ENCODE data around the gene NDUFA6. TPM values are rescaled to one million over a fixed set of nuclear protein-coding genes. Genes with fewer than 3 reads are reported as not detected.
"Not testable (repeated sequence)": the region's sequence is repeated elsewhere in the genome, so short reads cannot be mapped to it uniquely, and the experiment has no call there.

The NDUFA6 gene
- total RNA-seq, 1 donor from 2014 or later = 46.2 TPM

DNA sequence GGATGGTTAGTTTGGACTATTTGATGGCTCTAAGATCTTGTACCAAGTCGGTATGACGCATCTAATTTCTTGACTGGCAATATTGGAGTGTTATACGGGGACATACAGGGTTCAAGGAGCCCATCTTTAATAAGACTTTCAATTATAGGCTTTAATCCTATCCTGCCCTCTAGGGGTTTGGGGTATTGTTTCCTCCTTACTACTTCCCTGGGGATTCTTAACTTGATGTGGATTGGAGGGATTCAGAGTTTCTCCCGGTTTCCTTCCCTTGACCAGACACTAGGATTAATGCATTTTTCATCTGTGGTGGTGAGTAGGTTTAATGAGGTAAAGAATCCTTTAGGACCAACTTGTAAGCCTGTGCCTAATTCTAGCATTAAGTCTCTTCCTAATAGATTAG, 21.2 kb upstream of the NDUFA6 start:
- no peak overlapping the region for H3K27ac ChIP-seq
- no peaks in the 10 kb centered on the region for H3K36me3 ChIP-seq
- no peak for ATAC-seq
- intact Hi-C loops (cut with DNase I) = no loop called here
- peaks cover 4% of the 10 kb centered on the region for H3K4me1 ChIP-seq
- H3K27me3 ChIP-seq = no peaks in the 10 kb centered on the region
- H3K4me3 ChIP-seq = no peak overlapping the region
- H3K9me3 ChIP-seq = peaks cover 8% of the 10 kb centered on the region
- TF ChIP-seq, protein P1, sequence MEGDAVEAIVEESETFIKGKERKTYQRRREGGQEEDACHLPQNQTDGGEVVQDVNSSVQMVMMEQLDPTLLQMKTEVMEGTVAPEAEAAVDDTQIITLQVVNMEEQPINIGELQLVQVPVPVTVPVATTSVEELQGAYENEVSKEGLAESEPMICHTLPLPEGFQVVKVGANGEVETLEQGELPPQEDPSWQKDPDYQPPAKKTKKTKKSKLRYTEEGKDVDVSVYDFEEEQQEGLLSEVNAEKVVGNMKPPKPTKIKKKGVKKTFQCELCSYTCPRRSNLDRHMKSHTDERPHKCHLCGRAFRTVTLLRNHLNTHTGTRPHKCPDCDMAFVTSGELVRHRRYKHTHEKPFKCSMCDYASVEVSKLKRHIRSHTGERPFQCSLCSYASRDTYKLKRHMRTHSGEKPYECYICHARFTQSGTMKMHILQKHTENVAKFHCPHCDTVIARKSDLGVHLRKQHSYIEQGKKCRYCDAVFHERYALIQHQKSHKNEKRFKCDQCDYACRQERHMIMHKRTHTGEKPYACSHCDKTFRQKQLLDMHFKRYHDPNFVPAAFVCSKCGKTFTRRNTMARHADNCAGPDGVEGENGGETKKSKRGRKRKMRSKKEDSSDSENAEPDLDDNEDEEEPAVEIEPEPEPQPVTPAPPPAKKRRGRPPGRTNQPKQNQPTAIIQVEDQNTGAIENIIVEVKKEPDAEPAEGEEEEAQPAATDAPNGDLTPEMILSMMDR (IDR thresholded peaks at IDR 0.05) = no peak
- DNase-seq = no peak

DNA sequence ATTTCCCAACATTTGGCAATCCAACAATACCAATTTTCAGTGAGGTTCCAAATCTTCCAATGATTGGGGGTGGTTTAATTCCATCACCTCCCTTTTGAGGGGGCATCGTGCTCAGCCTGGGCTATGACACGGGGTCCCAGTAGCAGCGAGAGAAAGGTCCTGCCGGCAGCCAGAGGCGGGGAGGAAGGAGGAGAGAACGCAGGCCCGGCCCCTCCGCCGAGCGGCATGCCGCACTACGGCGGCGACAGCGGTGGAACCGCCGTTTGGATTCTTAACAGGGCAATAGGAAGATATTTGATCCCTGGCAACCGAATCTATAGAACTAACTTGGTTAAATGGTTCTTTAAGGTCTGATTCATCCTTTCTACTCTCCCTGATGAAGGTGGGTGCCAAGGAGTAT, 18.3 kb upstream of the NDUFA6 start:
- peaks cover 9% of the 10 kb centered on the region for H3K9me3 ChIP-seq
- DNase-seq = no peak
- no peak overlapping the region for H3K4me3 ChIP-seq
- ATAC-seq = no peak
- intact Hi-C loops (cut with DNase I) = no loop called here
- no peaks in the 10 kb centered on the region for H3K36me3 ChIP-seq
- H3K27ac ChIP-seq = no peak overlapping the region
- TF ChIP-seq, protein P1 (IDR thresholded peaks at IDR 0.05) = no peak
- no peaks in the 10 kb centered on the region for H3K27me3 ChIP-seq
- no peaks in the 10 kb centered on the region for H3K4me1 ChIP-seq

DNA sequence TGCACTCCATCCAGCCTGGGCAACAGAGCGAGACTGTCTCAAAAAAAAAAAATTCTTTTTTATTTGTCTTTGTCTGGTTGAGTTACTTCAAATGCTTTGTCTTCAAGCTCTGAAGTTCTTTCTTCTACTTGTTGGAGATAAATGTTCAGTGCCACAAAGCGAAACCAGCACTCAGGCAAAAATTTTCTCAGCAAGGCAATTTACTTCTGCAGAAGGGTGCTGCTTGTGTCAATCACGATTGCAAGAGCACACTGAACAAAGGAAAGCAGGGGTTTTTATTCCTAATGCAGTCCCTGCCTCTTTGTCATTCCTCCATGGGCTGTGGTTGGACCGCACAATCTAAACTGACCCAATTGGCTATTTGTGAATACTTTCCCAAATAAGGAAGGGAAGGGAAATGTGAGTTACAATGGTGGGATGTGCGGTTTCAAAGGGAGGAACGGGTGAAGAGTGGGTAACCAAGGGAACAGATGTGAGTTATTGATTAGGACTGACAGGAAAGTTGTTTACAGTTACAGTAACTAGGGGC, 13.8 kb upstream of the NDUFA6 start:
- H3K9me3 ChIP-seq = peaks cover 20% of the 10 kb centered on the region
- intact Hi-C loops (cut with DNase I) = not testable (repeated sequence)

DNA sequence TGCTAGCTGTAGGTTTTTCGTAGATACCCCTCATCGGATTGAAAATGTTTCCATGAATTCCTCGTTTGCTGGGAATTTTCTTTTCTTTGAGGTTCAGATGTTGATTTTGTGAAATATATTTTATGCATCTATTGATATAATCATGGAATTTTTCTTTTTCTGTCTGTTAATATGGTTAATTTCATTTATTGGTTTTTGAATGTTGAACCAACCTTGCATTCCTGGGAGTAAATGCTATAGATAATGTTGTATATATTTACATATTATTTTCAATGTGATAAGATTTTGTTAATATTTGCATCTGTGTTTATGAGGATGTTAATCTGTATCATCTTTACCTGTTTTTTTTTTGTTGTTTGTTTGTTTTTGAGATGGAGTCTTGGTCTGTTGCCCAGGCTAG, 10.6 kb upstream of the NDUFA6 start:
- Histone ChIP-seq H3K9me3 (peaks cover 20% of the 10 kb centered on the region), H3K4me3 (no peak overlapping the region), H3K27ac (no peak overlapping the region), H3K36me3 (no peaks in the 10 kb centered on the region), H3K27me3 (no peaks in the 10 kb centered on the region), H3K4me1 (no peaks in the 10 kb centered on the region)
- DNase-seq = no peak
- ATAC-seq = no peak
- TF ChIP-seq, protein P1 (IDR thresholded peaks at IDR 0.05) = no peak
- intact Hi-C loops (cut with DNase I) = no loop called here

More for the DNA sequence above, 13.8 kb upstream of the NDUFA6 start:
- ATAC-seq, H3K36me3 ChIP-seq, H3K4me1 ChIP-seq, H3K4me3 ChIP-seq, H3K27ac ChIP-seq, DNase-seq, H3K27me3 ChIP-seq: not testable (repeated sequence)

DNA sequence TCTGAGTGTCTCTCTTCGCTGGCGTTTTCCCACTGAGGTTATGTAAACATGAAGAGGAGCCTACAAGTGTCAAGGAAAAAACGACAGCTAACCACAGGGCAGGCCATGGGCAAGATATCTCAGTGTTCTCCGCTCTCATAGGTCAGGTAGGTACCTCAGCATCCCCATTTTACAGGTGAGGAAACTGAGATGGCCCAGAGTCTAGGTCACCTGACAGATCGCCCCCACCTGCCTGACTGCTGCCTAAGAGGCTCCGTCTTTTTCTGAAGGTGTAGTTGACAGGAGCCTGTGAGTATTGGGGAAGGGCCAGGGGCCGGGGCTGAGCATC, 847 bp upstream of the NDUFA6 start:
- peaks cover 16% of the 10 kb centered on the region for H3K4me1 ChIP-seq
- DNase-seq (no peak), ATAC-seq (no peak)
- H3K27ac ChIP-seq = peak overlapping the region; percentile 97
- H3K9me3 ChIP-seq = no peaks in the 10 kb centered on the region
- no peaks in the 10 kb centered on the region for H3K27me3 ChIP-seq
- peak overlapping the region; percentile 94 for H3K4me3 ChIP-seq
- TF ChIP-seq, protein P1 (IDR thresholded peaks at IDR 0.05) = no peak
- H3K36me3 ChIP-seq = peaks cover 11% of the 10 kb centered on the region
- intact Hi-C loops (cut with DNase I) = no loop called here

DNA sequence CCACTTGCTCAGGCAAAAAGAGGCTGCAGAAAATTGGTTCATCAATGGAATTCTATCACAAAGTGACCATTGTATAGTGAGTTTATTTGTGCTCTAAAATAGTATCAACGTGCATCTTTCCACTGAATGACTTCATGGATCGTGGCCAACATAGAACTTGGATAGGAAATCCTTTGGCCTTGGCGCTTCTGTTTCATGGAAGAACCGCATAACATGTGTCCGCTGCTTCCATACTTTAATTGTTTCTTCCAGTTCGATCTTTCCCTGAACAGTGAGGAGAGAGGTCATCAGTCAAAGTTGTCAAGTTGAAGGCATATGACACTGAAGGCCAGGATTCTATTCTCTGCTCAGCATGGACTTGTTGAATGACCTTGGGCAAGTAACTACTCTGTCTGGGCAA, 4.5 kb downstream of the NDUFA6 start:
- H3K27me3 ChIP-seq = no peaks in the 10 kb centered on the region
- peaks cover 13% of the 10 kb centered on the region for H3K4me1 ChIP-seq
- ATAC-seq = no peak
- DNase-seq = no peak
- H3K9me3 ChIP-seq = no peaks in the 10 kb centered on the region
- H3K4me3 ChIP-seq = no peak overlapping the region
- H3K27ac ChIP-seq = no peak overlapping the region
- peaks cover 54% of the 10 kb centered on the region for H3K36me3 ChIP-seq
- intact Hi-C loops (cut with DNase I) = no loop called here
- TF ChIP-seq, protein P1 (IDR thresholded peaks at IDR 0.05) = no peak
